ENCODE data around the gene NEURL1B. TPM values are rescaled to one million over a fixed set of nuclear protein-coding genes. Genes with fewer than 3 reads are reported as not detected.
A peak's percentile ranks its signal among the peaks of the same experiment; 100 is the strongest.

Gene NEURL1B
- total and polyA plus RNA-seq, 11 donors = 11.8 to 47.1 (median 25.8) TPM

DNA sequence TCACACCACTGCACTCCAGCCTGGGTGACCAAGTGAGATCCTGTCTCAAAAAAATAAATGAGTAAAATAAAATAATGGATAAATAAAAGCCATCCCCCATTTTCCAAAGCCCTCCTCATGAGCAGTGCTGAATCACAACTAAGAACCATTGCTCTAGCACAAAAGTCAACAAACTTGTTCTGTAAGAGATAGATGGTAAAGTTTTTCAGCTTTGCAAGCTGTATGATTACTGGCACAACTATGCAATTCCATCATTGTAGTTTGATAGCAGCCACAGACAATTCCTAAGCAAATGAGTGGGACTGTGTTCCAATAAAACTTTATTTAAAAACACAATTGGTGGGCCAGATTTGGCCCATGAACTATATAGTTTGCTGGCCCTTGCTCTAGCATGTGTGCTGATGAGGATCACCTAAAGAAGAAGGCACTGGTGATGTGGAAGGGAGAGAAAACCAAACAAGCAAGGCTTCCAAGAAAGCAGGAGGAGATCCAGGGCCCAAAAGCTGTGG, 64.6 kb downstream of the NEURL1B start:
- TF ChIP-seq, protein P1, sequence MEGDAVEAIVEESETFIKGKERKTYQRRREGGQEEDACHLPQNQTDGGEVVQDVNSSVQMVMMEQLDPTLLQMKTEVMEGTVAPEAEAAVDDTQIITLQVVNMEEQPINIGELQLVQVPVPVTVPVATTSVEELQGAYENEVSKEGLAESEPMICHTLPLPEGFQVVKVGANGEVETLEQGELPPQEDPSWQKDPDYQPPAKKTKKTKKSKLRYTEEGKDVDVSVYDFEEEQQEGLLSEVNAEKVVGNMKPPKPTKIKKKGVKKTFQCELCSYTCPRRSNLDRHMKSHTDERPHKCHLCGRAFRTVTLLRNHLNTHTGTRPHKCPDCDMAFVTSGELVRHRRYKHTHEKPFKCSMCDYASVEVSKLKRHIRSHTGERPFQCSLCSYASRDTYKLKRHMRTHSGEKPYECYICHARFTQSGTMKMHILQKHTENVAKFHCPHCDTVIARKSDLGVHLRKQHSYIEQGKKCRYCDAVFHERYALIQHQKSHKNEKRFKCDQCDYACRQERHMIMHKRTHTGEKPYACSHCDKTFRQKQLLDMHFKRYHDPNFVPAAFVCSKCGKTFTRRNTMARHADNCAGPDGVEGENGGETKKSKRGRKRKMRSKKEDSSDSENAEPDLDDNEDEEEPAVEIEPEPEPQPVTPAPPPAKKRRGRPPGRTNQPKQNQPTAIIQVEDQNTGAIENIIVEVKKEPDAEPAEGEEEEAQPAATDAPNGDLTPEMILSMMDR (IDR thresholded peaks at IDR 0.05) = no peak
- no peak for TF ChIP-seq POLR2A (IDR thresholded peaks at IDR 0.05)
- Histone ChIP-seq H3K36me3 (no peaks in the 10 kb centered on the region), H3K4me3 (no peak overlapping the region), H3K27me3 (no peaks in the 10 kb centered on the region), H3K9me3 (peaks cover 0 to 3% (median 0%) of the 10 kb centered on the region in 12 donors), H3K27ac (no peak overlapping the region), H3K4me1 (peaks cover 0 to 10% (median 4%) of the 10 kb centered on the region in 12 donors)
- intact Hi-C loops (cut with DNase I) = loop anchor here in 6 of 10 donors (5.0 to 10.0 kb wide), 6 partner anchors 439 to 582 kb away; partner anchors contain the start of gene BNIP1 (in 1 of the 6)
- ATAC-seq (no peak), DNase-seq (no peak)

DNA sequence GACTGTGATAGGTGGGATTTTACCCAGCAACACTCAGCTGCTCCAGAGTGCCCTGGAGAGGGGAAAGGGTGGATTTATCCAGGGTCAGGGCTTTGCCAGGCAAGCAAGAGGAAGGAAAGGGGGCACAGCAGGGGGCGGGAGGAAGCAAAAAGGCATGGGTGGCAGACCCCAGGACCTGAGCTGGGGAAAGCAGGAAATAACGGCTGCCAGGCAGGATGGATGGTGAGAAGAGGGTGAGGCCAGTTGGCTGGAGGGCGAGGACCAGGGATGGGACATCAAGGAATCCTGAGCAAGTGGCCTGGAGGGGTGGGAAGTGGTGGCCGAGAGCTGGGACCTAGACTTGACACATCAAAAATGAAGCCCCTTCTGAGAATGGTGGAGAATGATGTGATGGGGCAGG, 65.7 kb downstream of the NEURL1B start:
- intact Hi-C loops (cut with DNase I) = loop anchor here in 6 of 10 donors (5.0 to 10.0 kb wide), 6 partner anchors 438 to 581 kb away; partner anchors contain the start of gene BNIP1 (in 1 of the 6)
- Histone ChIP-seq H3K9me3 (peaks cover 0 to 3% (median 0%) of the 10 kb centered on the region in 12 donors), H3K36me3 (no peaks in the 10 kb centered on the region), H3K27me3 (no peaks in the 10 kb centered on the region), H3K4me3 (no peak overlapping the region), H3K4me1 (peaks cover 0 to 2% (median 0%) of the 10 kb centered on the region in 12 donors), H3K27ac (no peak overlapping the region)
- ATAC-seq (no peak), DNase-seq (peak in 1 of 5 donors; percentile 44)
- 58 to 67% (median 67%) methylated on average over 4 of the region's 4 CpGs for WGBS, 4 donors
- no peak for TF ChIP-seq POLR2A (IDR thresholded peaks at IDR 0.05)
- TF ChIP-seq, protein P1 (IDR thresholded peaks at IDR 0.05) = no peak

DNA sequence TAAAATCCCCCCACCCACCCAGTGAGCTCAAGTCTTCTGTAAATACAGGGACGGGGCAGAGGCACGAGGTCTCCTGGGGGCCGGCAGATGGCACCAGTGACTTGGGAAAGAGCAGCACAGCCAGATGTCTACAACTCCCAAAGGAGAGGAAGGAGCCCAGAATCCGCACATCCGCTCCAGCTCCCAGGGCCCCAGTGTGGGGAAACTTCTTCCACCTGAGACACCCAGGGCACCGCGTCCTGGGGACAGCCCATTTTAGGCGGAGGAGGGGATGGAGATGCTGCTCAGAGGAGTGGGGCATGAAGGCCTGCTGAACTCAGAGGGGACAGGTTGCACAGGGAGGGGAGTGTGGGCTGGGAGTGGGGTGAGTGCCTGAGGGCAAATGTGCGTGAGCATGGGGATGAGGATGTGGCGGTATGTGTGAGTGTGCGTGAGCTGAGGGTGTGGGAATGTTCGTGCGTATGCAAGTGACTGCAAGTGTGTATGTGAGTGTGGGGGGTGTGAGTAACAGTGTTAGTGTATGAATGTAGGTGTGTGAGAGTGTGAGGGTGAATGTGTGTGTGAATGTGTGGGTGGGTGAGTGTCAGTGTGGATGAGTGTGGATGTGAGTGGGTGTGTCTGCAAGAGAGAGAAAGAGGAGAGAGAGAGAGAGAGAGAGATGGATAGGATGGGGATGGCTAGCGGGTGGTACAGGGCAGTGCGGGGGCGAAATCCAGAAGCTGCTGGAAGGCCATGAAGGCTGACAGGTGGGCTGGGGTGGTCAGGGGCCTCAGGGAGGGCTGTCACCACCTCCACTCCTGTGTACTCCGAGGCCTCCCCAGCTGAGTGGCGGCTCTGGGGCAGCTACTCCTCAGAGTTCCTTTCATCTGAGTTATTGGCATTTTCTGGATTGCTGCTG, 66.5 kb downstream of the NEURL1B start:
- no peaks in the 10 kb centered on the region for H3K4me1 ChIP-seq
- intact Hi-C loops (cut with DNase I) = loop anchor here in 6 of 10 donors (5.0 to 10.0 kb wide), 6 partner anchors 437 to 580 kb away; partner anchors contain the start of gene BNIP1 (in 1 of the 6)
- TF ChIP-seq POLR2A (IDR thresholded peaks at IDR 0.05) = no peak
- TF ChIP-seq, protein P1 (IDR thresholded peaks at IDR 0.05) = peak; percentile 13 to 54 (median 40)

DNA sequence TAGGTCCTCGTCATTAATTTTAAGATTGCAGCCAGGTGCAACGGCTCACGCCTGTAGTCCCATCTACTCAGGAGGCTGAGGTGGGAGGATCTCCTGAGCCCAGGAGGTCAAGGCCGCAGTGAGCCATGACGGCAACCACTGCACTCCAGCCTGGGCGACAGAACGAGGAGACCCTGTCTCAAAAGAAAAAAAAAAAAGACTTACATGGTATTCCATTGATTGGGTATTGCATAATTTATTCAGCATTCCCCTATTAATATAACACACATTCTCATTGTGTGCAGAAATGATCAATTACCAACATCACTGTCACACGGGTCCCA, 67.1 kb downstream of the NEURL1B start:
- DNase-seq (no peak), ATAC-seq (no peak)
- Histone ChIP-seq H3K4me1 (peaks cover 0 to 5% (median 2%) of the 10 kb centered on the region in 12 donors), H3K36me3 (no peaks in the 10 kb centered on the region), H3K27me3 (no peaks in the 10 kb centered on the region), H3K4me3 (no peak overlapping the region), H3K27ac (no peak overlapping the region), H3K9me3 (peaks cover 0 to 3% (median 0%) of the 10 kb centered on the region in 12 donors)
- 85 to 87% (median 85%) methylated on average over 7 to 8 of the region's 8 CpGs for WGBS, 4 donors
- intact Hi-C loops (cut with DNase I) = loop anchor here in 6 of 10 donors (5.0 to 10.0 kb wide), 6 partner anchors 437 to 579 kb away; partner anchors contain the start of gene BNIP1 (in 1 of the 6)
- no peak for TF ChIP-seq POLR2A (IDR thresholded peaks at IDR 0.05)

More for the DNA sequence above, 66.5 kb downstream of the NEURL1B start:
- ATAC-seq (peak; percentile 28 to 78 (median 76)), DNase-seq (peak in 2 of 5 donors; percentile 57 to 65)
- 49 to 52% (median 51%) methylated on average over 18 of the region's 18 CpGs for WGBS, 4 donors
- no peak overlapping the region for H3K27ac ChIP-seq
- no peaks in the 10 kb centered on the region for H3K36me3 ChIP-seq
- peaks cover 0 to 3% (median 0%) of the 10 kb centered on the region in 12 donors for H3K9me3 ChIP-seq
- no peak overlapping the region for H3K4me3 ChIP-seq
- no peaks in the 10 kb centered on the region for H3K27me3 ChIP-seq

Data from heart left ventricle (tissue), 16 donors.